Body of pancreas (tissue), 4 donors: ENCODE results near the gene AJAP1. TPM values are rescaled to one million over a fixed set of nuclear protein-coding genes. Genes with fewer than 3 reads are reported as not detected.

Source experiments
- ATAC-seq: fragments of 150-250 bp; one replicate; pipeline ENCODE4 v1.9.1; 2016
- DNase-seq, 4 donors: peaks; one replicate each; pipeline ENCODE4 v3.0.0-alpha.2; 2019
- H3K27ac ChIP-seq, 4 donors: fragments of 200-600 bp; sonication (generic); 1 replicate in 3 of 4; 2 replicates in 1 of 4; pipeline versions ENCODE4 v1.5.1 to v1.6.1; 2016 to 2019; ENCODE audit warnings: mild to moderate bottlenecking in 1 of 4, mixed read lengths in 1 of 4, moderate library complexity in 1 of 4
- H3K27me3 ChIP-seq, 2 donors: fragments of 200-600 bp; sonication (generic); one replicate each; pipeline ENCODE4 v1.6.0; 2016; ENCODE audit warnings: mild to moderate bottlenecking in 1 of 2
- H3K36me3 ChIP-seq, 2 donors: fragments of 200-600 bp; sonication (generic); replicated peaks in 1 of 2; 2 replicates each; pipeline ENCODE4 v1.5.1; 2016; ENCODE audit warnings: low read depth in 2 of 2; ENCODE audit not compliant: insufficient read depth in 1 of 2
- H3K4me1 ChIP-seq: fragments of 200-600 bp; sonication (generic); one replicate; pipeline ENCODE4 v1.6.0; 2016
- H3K4me3 ChIP-seq, 2 donors: fragments of 200-600 bp; sonication (generic); 1 replicate in 1 of 2; 2 replicates in 1 of 2; pipeline ENCODE4 v1.5.1; 2016 to 2019
- H3K9me3 ChIP-seq, 3 donors: fragments of 200-600 bp; sonication (generic); 1 replicate in 2 of 3; 2 replicates in 1 of 3; pipeline ENCODE4 v1.5.1; 2016
- POLR2A ChIP-seq, 3 donors: fragments of 450-650 bp; IDR thresholded peaks; one replicate each; pipeline ENCODE4 v1.6.1; 2016; ENCODE audit warnings: antibody characterized with exemption in 3 of 3, mild to moderate bottlenecking in 2 of 3
- WGBS, 2 donors: methylation state at CpG; one replicate each; pipeline ENCODE4 v1.1.5; 2017; 5-methylcytosine and 5-hydroxymethylcytosine counted together
- intact Hi-C: fragments of 100-400 bp; cut with DNase I; formaldehyde crosslinking; loops from one replicate; pipeline ENCODE4 v1.15.1; 2023
- total RNA-seq, 2 donors: library from RNA; depleted of rRNA; stranded (reverse); fragments of >200 nt; gene quantifications; one replicate each; pipeline ENCODE4 v1.1.0, GENCODE V29; 2016
- TF ChIP-seq, protein P1 (sequence below), 7 experiments: fragments of 450-650 bp in 4 of 7; fragments of 200-600 bp in 3 of 7; sonication (generic) in 3 of 7; IDR thresholded peaks; one replicate each; pipeline ENCODE4 v1.5.1; 2016 to 2019; ENCODE audit warnings: antibody characterized with exemption in 7 of 7

AJAP1 gene
- total RNA-seq, 2 donors from 2014 or later, result 0.66 to 2.9 TPM

DNA sequence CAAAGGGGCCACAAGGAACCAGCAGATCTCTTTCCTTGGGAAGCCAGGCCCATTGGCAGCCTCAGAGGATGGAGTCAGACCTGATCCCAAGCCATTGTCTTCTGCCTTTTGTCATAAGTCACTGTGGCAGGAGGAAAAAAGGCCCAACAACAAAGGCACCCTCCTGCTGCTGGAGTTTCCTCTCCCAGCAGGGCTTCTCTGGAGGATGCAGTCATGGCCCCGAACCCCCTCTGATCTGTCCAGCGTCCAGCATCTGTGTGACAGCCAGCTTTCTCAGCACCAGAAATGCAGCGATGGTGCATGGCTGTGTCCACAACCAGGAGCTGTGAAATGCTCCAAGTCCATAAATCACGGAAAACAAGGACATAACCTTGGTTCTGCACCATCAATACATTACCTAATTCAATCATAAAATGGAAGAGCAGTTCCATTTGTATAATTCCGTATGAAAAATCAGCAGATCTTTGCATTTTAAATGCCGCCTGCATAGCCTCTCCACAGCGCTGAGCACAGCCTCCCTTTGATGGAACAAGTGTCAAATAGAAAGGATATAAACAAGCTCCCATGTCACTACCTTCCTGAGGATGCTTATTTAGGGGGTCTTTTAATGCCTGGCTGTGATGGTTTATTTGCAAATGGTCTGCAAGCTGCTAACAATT lies 30.6 kb downstream of the AJAP1 start:
- Histone ChIP-seq H3K27ac (no peak overlapping the region), H3K4me1 (no peaks in the 10 kb centered on the region), H3K4me3 (no peak overlapping the region), H3K36me3 (no peaks in the 10 kb centered on the region), H3K9me3 (peaks cover 0 to 3% (median 0%) of the 10 kb centered on the region in 3 donors), H3K27me3 (no peaks in the 10 kb centered on the region)
- ATAC-seq (no peak), DNase-seq (no peak)
- intact Hi-C loops, result no loop called here
- TF ChIP-seq, protein P1, sequence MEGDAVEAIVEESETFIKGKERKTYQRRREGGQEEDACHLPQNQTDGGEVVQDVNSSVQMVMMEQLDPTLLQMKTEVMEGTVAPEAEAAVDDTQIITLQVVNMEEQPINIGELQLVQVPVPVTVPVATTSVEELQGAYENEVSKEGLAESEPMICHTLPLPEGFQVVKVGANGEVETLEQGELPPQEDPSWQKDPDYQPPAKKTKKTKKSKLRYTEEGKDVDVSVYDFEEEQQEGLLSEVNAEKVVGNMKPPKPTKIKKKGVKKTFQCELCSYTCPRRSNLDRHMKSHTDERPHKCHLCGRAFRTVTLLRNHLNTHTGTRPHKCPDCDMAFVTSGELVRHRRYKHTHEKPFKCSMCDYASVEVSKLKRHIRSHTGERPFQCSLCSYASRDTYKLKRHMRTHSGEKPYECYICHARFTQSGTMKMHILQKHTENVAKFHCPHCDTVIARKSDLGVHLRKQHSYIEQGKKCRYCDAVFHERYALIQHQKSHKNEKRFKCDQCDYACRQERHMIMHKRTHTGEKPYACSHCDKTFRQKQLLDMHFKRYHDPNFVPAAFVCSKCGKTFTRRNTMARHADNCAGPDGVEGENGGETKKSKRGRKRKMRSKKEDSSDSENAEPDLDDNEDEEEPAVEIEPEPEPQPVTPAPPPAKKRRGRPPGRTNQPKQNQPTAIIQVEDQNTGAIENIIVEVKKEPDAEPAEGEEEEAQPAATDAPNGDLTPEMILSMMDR (IDR thresholded peaks at IDR 0.05), result no peak
- TF ChIP-seq POLR2A (IDR thresholded peaks at IDR 0.05), result no peak
- 44 to 49% methylated on average over 7 of the region's 7 CpGs for WGBS, 2 donors

DNA sequence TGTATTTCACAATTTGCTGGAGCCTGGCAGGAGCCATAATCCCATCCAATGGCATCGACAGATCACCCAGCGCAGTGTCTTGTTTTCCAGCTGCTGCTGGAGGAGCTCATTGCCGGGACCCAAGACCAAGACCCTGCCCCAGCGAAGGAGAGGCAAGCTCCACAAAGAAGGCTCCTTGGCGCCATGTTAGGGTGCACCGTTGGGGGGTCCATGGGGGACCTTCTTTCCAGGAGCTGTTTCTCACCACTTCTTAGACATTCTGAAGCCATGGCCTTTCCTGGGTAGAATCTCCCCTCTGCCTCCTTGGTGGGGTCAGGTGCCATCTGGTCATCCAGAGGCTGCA lies 31.1 kb downstream of the AJAP1 start:
- no peaks in the 10 kb centered on the region for H3K36me3 ChIP-seq
- 65 to 100% methylated on average over 3 to 4 of the region's 6 CpGs for WGBS, 2 donors
- DNase-seq, result no peak
- no peaks in the 10 kb centered on the region for H3K4me1 ChIP-seq
- TF ChIP-seq, protein P1 (IDR thresholded peaks at IDR 0.05), result no peak
- TF ChIP-seq POLR2A (IDR thresholded peaks at IDR 0.05), result no peak
- H3K27me3 ChIP-seq, result no peaks in the 10 kb centered on the region
- no peaks in the 10 kb centered on the region for H3K9me3 ChIP-seq
- no peak overlapping the region for H3K27ac ChIP-seq
- no peak for ATAC-seq
- no peak overlapping the region for H3K4me3 ChIP-seq
- intact Hi-C loops, result no loop called here

DNA sequence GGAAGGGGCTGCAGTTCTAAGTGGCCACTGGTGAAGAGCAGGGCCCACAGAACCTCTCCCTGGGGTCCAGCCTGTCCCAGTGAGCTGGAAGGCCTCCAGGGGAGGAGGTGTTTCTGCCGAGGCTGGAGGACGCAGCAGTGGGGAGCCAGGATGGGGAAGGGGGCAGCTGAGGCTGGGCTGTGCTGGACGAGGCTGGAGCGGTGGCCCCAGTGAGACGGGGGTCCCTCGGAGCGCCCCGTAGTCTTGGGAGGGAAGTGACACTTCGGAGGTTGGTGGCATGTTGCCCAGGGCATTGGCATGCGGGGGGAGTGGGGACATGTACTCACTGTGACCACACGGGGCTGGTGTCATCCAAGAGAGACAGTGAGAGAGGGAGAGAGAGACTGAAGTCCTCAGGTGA lies 33.5 kb downstream of the AJAP1 start:
- ATAC-seq (no peak), DNase-seq (no peak)
- intact Hi-C loops, result no loop called here
- H3K36me3 ChIP-seq, result no peaks in the 10 kb centered on the region
- 71 to 72% methylated on average over 9 to 11 of the region's 11 CpGs for WGBS, 2 donors
- H3K27me3 ChIP-seq, result no peaks in the 10 kb centered on the region
- TF ChIP-seq POLR2A (IDR thresholded peaks at IDR 0.05), result no peak
- TF ChIP-seq, protein P1 (IDR thresholded peaks at IDR 0.05), result no peak
- no peaks in the 10 kb centered on the region for H3K4me1 ChIP-seq
- no peaks in the 10 kb centered on the region for H3K9me3 ChIP-seq
- H3K4me3 ChIP-seq, result no peak overlapping the region
- no peak overlapping the region for H3K27ac ChIP-seq

DNA sequence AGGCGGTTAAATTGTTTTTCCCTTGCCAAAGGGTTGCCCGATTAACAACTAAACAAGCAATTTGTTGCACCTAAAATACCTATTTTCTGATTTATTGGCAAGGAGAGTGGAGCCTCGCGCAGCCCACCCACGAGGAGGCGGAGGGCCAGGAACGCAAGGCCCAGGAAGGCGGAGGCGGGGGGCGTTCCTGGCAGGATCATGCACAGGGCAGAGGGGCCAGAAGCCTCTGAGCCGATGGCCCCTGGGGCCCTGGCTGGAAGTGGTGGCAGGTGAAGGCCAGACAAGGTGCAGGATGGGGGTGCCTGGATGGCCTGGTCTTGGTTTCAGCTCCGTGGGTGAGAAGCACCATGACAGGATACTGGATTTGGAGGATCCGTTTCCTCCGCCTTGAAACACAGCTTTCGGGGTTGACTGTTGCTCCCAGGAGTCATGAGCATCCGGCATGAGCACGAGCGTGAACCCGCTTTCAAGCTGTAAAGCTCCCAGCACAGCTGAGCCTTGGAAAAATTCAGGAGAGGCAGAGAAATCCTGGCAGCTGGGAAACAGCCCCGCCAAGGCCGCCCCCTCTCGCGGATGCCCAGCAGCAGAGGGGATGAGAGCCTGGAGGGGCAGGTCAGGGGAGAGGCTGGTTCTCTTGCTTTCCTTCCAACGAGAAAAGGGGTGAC lies 35.0 kb downstream of the AJAP1 start:
- no peaks in the 10 kb centered on the region for H3K27me3 ChIP-seq
- no peaks in the 10 kb centered on the region for H3K4me1 ChIP-seq
- no peaks in the 10 kb centered on the region for H3K36me3 ChIP-seq
- H3K9me3 ChIP-seq, result no peaks in the 10 kb centered on the region
- 77 to 92% methylated on average over 18 to 24 of the region's 24 CpGs for WGBS, 2 donors
- ATAC-seq (no peak), DNase-seq (no peak)
- intact Hi-C loops, result no loop called here
- H3K27ac ChIP-seq, result no peak overlapping the region
- TF ChIP-seq, protein P1 (IDR thresholded peaks at IDR 0.05), result no peak
- no peak for TF ChIP-seq POLR2A (IDR thresholded peaks at IDR 0.05)
- no peak overlapping the region for H3K4me3 ChIP-seq
